ENCODE data around the gene CNTD1.

Gene CNTD1

DNA sequence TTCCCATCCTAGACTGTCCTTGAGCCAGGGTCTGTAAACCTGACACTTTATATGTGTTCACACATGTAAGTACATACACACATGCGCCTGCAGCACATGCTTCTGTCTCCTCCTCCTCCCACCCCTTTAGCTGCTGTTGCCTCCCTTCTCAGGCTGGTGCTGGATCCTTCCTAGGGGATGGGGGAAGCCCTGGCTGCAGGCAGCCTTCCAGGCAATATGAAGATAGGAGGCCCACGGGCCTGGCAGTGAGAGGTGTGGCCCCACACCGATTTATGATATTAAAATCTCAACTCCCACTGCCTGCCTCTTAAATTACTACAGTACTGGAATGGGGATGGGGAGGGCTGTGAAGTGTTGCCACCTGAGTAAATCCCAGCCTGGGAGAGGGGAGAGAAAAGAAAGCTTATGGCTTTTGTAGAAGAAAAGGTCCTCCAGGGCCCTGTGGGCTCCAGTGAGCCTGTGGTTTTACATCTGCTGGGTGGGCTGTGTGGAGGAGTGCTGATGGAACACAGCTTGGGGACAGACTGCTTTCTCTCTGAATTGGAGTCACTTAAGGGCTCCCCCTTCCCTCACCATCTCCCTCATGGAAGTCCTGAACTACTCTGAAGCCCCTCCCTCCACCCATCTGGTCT, 19.2 kb upstream of the CNTD1 start:
- DNase-seq (ENCODE audit: low spot score) = no peak

DNA sequence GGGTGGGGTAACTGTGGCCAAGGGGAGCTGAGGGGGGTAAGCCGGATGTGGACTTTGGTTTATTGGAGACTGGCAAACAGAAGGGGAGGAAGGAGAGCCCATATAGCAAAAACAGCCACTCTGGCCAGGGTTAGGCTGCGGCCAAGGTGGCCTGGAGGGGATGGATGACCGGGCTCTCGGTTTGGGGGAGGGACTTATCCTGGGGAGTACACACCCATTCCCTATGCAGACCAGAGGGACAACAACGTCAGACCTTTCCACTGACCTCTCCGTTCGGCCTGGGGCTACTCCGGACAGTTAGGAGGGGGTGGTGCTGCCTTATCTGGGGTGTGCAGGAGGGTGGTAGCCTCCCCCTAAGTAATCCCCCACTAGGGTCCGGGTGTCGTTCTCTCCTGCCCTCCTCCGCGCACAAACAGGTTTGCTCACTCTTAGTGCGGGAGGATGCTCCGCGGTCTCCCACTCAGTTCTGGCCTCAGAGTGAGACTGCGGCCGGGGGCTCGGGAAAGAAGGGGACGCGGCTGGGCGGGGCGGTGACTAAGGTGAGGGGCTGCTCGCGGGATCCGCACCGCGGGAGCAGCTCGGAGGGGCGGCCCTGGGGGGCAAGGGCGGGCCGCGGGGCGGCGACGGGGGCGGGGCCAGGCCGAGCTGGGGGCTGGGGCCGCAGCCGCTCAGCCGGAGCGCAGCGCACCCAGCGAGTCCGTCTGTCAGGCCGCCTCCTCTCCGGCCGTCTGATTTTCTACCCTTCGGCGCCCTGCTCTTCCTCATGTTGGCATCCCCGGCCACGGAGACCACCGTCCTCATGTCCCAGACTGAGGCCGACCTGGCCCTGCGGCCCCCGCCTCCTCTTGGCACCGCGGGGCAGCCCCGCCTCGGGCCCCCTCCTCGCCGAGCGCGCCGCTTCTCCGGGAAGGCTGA, 18.5 kb upstream of the CNTD1 start, which contains the start of gene WNK4:
Gene WNK4, plus strand, starts transcription at position 675 of the 915 bp plus-strand sequence. Its CDS starts 89 bp downstream, at position 764.
- no peak for DNase-seq (ENCODE audit: low spot score)

DNA sequence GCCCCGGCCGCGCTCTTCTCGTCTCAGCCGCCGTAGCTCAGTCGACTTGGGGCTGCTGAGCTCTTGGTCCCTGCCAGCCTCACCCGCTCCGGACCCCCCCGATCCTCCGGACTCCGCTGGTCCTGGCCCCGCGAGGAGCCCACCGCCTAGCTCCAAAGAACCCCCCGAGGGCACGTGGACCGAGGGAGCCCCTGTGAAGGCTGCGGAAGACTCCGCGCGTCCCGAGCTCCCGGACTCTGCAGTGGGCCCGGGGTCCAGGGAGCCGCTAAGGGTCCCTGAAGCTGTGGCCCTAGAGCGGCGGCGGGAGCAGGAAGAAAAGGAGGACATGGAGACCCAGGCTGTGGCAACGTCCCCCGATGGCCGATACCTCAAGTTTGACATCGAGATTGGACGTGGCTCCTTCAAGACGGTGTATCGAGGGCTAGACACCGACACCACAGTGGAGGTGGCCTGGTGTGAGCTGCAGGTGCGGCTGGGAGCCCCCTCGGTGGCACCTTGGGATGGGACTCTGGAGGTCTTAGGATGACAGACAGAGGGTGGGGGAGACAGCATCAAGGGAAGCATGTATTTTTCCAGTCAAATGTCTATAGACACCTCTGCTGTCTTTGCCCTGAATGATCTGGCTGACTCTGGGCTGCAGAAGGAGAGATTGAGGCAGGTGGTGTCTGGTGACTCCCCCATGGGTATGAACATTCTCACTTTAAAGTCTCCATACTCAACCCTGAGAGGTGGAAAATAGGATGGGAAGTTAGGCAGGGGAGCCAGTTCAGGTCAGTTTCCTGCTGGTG, 17.6 kb upstream of the CNTD1 start:
- no peak for DNase-seq (ENCODE audit: low spot score)

DNA sequence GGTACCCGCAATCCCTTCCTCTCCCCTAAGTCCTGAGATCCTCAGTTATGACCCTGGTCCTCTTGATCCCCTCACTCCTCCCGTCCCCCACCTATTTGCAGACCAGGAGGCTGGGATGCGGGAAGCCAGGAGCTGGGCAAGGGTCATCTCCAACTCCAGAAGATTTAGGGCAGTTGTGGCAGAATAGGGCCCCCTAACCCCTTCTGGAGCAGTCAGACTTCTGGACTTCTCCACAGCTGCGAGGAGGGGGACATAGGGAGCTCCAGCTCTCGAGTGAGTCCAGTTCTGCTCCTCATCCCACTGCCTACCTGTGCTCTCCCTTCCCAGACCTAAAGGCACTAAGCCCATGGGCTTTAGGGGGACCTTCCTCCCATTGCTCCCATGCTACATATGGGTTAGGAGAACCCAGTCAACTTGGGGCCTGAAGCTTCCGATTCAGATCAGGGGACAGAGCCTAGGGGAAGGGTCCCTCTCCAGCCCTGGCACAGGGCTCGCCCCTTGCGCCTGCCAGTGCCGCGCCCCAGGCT, 17.0 kb upstream of the CNTD1 start:
- no peak for DNase-seq (ENCODE audit: low spot score)

DNA sequence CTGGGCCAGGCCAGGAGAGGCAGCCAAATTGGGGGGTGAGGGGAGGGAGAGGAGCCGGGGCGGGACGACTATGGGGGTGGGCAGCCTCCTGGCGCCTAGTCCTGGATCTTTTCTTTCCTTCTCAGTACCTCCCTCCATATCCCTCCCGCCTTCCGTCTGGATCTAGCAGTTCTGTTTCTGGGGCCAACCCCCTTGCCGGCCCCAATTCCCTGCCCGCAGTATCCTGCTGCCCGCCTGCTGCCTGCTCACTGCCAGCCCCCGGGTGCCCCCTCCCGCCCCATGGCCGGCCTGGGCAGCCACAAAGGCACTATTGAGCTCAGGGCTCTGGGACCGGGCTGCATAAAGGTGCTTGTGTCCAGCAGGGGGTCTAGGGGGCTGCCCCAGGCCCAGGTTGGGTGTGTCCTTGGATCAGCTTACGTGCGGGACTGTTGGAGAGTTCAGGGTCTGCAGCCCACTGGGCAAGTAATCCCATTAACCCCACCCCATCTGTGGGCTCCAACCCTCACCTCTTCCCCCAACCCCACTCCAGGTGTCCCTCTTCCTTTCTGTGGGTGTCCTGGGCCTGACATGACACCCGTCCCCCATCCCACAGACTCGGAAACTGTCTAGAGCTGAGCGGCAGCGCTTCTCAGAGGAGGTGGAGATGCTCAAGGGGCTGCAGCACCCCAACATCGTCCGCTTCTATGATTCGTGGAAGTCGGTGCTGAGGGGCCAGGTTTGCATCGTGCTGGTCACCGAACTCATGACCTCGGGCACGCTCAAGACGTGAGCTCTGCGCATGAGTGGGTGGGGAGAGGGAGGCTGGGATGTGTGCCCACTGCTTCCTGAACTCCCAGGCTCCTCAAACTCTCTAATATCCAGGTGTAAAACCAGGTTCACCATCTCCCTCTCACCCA, 16.2 kb upstream of the CNTD1 start:
- DNase-seq (ENCODE audit: low spot score) = no peak

DNA sequence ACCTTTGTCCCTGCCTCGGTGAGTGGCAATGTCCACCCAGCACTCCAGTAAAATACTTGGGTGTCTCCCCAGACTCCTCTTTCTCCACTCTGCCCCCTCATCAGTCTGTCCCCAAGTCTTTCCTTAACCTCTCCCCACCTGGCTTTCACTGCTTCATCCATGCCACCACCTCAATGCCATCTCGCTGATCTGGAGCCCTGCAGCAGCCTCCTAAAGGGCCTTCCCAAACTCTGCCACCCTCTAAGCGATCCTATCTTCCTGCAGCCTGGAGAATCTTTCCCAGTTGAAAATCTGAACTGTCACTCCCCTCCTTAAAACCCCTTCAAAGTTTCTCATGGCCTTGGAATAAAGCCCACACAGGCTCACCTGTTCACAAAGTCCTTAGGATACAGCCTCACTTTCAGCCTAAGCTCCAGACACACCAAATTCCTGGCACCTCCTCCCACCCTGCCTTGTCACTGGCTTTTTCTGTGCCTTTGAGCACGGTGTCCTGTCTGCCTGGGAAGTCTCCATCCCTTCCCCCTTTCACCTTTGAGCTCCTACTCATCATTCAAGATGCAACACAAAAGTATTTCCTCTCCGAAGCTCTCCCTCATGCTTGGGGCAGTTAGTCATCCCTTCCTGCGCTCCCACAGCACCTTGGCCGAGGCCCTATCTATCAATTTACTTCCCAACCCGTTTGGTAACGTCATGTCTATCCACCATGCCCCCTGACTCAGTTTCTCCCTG, 15.4 kb upstream of the CNTD1 start:
- DNase-seq (ENCODE audit: low spot score) = no peak

DNA sequence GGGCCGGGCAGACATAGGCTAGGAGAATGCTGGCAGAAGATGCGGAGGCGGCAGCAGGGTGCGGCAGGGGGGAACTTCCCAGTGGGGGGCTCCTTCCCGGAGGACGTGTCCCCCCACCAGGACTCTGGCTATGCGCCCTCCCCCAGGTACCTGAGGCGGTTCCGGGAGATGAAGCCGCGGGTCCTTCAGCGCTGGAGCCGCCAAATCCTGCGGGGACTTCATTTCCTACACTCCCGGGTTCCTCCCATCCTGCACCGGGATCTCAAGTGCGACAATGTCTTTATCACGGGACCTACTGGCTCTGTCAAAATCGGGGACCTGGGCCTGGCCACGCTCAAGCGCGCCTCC, 14.9 kb upstream of the CNTD1 start:
- no peak for DNase-seq (ENCODE audit: low spot score)

DNA sequence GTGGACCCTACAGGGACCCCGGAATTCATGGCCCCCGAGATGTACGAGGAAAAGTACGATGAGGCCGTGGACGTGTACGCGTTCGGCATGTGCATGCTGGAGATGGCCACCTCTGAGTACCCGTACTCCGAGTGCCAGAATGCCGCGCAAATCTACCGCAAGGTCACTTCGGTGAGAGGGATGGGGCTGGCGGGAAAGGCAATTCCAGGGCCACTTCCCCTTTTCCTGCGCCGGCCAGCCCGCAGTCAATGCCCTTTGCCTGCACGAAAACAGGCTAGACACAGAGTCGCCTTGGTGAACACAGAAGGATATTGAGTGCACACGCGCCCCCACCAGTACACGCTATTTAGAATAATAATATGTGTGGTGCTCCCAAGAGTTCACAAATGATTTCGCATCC, 14.3 kb upstream of the CNTD1 start:
- DNase-seq (ENCODE audit: low spot score) = no peak

DNA sequence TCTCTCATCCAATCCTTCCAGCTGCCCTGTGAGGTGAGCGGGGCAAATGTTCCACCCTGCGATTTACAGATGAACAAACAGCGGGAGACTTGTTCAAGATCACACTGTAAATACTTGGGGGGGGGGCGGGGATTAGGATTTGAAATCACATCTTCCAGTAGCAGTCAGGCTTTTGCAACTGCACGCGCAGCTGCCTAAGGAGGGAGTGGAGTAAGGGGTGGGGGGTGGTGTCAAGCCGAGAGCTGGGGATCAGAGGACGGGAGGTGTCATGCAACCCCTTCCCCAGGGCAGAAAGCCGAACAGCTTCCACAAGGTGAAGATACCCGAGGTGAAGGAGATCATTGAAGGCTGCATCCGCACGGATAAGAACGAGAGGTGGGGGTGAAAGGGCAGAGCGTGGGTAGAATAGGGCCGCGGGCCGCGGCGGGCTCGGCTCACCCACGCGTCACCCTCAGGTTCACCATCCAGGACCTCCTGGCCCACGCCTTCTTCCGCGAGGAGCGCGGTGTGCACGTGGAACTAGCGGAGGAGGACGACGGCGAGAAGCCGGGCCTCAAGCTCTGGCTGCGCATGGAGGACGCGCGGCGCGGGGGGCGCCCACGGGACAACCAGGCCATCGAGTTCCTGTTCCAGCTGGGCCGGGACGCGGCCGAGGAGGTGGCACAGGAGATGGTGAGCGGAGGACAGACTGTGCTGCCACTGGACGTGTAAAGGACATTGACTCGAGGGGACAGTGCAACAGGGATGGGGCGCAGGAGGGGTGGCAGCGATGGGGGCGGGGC, 13.7 kb upstream of the CNTD1 start:
- DNase-seq (ENCODE audit: low spot score) = no peak

DNA sequence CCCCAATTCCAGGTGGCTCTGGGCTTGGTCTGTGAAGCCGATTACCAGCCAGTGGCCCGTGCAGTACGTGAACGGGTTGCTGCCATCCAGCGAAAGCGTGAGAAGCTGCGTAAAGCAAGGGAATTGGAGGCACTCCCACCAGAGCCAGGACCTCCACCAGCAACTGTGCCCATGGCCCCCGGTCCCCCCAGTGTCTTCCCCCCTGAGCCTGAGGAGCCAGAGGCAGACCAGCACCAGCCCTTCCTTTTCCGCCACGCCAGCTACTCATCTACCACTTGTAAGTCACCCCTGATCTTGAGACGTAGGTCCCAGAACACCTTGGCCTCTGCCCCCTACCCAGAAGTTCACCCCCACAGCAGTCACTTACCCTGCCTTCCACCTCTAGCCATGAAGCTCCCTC, 11.4 kb upstream of the CNTD1 start:
- DNase-seq (ENCODE audit: low spot score) = no peak

DNA sequence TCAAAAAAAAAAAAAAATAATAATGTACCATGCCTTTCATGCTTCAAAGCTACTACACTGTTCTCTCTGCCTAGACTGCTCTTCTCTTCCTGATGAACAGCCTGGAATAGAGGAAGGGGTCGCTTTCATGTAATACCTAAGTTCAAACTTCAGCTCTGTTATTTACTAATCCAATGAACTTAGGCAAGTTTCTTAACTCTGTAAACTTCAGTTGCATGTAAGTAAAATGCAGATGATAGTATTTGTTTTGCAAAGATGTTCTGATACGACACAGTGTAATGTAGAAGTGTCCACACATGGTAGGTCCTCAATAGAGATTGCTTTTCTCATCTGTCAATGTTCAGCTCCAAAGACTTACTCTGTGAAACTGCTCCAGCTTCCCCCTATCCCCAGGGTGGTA, 6.7 kb upstream of the CNTD1 start:
- no peak for DNase-seq (ENCODE audit: low spot score)

DNA sequence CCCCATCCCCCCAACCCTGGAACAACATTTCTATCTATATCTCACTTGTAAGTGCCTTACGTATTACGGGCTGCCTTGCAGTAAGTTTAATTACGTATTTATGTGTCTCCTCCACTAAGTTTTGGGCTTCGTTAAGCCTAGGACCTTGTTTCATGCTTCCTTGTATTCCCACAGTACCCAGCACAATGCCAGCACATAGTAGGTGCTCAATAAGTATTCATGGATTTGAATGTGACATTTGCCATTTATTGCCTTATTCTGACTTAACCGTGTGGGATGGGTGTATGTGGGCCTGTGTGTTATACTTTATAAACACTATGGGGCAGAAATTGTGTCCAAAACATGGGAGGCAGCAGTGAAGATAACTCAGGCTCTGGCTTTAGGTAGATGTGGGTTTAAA, 6.1 kb upstream of the CNTD1 start:
- no peak for DNase-seq (ENCODE audit: low spot score)

DNA sequence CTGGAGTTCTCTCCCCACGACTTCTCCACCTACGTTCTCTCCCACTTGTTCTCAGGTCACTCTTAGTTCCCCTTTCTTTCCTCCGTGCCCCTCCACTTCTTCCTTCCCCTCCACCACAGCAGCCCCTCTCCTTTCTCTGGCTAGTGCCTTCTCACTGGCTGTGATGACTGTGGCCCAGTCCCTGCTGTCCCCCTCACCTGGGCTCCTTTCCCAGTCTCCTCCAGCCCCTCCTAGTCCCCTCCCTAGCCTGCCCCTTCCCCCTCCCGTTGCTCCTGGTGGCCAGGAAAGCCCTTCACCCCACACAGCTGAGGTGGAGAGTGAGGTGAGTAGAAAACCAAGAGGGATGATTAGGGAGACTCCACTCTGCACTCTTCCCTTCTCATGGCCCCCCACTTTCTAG, 3.6 kb upstream of the CNTD1 start:
- no peak for DNase-seq (ENCODE audit: low spot score)

DNA sequence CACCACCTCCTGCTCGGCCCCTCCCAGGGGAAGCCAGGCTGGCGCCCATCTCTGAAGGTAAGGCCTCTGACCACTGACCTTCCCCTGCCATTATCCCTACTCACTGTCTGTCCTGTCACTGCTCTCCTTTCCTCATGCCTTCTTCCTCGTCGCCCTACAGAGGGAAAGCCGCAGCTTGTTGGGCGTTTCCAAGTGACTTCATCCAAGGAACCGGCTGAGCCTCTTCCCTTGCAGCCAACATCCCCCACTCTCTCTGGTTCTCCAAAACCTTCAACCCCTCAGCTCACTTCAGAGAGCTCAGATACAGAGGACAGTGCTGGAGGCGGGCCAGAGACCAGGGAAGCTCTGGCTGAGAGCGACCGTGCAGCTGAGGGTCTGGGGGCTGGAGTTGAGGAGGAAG, 3.2 kb upstream of the CNTD1 start:
- DNase-seq (ENCODE audit: low spot score) = no peak

DNA sequence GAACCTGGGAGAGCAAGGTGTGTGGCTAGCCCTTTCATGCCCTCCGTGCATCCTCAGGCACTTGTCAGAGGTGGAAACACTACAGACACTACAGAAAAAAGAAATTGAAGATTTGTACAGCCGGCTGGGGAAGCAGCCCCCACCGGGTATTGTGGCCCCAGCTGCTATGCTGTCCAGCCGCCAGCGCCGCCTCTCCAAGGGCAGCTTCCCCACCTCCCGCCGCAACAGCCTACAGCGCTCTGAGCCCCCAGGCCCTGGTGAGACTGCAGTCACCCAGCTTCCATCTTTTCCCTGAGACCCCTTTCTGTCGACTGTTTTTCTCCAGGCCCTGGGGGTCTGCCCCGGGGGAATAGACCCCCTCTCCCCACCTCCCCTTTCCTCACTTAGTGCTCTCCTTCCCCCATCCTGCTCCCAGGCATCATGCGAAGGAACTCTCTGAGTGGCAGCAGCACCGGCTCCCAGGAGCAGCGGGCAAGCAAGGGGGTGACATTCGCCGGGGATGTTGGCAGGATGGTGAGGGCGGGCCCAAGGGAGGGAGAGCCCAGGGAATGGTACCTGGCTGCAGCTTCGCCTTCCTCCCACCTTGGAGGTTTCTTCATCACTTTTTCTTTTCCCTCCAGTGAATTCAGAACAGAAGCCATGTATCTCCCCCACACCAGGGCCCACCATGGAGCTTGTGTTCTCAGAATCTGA, 2.4 kb upstream of the CNTD1 start:
- DNase-seq (ENCODE audit: low spot score) = no peak

DNA sequence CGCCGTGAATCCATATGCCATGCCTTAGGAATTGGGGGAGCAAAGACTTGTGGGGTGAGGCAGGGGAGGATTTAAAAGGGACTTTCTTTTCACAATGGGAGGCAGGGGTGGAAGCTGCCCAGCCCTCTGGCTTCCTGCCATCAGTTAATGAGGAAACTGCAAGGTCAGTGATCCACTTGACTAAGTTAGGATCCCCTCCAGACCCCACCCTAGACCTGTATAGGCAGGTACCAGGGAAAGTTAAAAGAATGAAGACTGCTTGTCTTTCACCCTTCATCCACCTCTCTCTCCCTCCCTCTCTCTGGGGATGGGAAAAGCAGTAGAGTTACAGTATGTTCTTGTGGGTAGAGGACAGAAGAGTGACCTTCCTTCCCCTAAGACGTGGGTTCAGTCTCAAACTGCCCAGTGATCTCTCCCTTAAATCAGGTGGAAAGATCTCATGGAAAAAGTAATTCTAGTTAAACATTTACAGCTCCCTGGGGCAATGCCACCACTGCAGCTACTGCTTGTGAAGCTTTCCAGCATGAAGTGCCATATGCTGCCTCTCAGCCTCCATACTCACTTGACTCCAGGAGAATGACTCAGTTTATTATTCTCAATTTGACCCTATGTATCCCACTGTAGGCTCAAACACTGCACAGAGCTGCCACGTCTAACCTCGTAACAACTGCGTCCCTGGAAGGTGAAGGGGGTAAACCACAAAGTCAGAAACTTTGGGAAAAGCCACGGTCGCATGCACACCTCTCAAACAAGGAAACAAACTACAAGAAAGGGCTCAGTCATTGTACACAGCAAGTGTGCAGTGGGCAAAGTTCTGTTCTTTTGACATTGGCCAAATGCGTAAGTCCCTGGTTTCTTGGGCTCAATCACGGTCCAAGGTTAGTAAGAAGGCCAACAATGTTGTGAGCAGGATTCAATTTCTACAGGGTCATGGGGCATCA, 1.3 kb upstream of the CNTD1 start:
- DNase-seq (ENCODE audit: low spot score) = no peak

DNA sequence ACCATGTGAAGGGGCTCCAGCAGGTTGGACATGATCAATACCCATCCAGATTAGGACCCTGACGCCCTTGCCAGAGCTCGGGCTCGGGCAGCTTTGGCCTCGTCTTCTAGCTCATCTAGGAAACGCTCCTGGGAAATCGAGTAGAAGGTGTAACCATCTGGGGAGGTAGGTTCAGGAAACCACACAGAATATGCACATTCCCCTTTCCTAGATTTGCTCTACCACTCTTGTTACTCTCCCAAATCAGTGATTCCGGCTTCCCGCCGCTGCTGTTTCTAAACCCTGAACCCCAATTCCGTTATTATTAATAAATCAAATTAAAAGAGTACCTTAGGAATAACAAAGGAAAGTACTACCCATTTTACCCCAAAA, 664 bp upstream of the CNTD1 start:
- DNase-seq (ENCODE audit: low spot score) = no peak
